ENCODE data around the gene LMCD1.

Gene LMCD1

GRCh38 chr3:8536096-8537056, 34.8 kb downstream of the LMCD1 start:
- no peak for DNase-seq (ENCODE audit: low read depth in 2 of 2)

DNA sequence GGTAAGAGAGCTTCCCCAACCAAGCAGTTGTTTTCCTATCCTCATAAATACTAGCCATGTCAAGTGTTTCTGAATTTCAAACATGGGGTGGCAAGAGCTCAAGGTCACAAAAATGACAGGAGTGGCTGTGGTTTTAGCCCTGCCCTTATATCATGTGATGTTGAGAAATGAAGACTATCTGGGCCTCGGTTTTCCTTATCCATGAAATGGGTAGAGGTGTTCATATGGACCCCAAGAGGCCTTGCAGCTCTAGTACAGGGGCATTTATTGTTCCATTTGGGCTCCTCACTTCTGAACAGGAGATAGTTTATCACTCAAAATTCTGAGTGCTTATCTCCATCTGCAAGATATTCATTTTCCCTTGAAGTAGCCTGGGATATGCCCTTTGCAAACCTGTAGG, 35.8 kb downstream of the LMCD1 start:
- no peak for DNase-seq (ENCODE audit: low read depth in 2 of 2)

- DNase-seq (ENCODE audit: low read depth in 2 of 2) = no peak
These were observed 36.6 kb downstream of the LMCD1 start for GRCh38 chr3:8538223-8538622.

DNA sequence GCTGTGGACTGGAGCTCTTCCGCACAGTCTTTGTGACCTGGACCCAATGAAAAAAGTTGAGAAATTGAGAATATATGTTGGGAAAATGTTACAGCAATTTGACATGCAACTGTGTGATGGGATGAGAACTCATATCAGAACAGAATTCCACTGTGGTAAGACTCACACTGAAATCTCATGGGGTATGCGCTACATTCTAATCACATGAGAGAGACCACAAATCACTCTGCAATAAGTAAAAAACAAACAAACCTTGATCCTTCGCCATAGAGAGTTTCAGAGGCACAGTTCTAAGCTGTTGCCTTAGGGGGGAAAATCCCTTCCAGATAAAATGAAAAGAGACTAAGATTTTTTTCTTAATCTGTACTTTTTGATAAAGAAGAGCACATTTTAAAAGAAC, 37.3 kb downstream of the LMCD1 start:
- no peak for DNase-seq (ENCODE audit: low read depth in 2 of 2)

DNA sequence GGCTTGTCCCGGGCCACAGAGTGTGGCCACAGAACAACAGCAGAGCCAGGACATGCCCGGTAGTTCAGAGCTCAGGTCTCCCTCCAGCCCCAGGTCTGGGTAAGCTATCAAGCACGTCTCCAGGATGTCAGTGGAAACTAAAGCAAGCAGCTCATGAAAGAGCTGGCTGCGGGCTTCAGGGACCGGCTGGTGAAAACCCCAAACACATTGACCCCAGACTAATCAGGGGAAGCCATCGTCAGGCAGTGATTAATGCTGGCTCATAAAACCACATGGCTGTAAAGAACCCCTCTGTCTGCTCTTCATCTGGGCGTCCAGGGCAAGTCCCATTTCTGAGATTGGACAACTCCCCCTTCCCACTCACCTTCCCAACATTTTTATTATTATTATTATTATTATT, 37.8 kb downstream of the LMCD1 start:
- no peak for DNase-seq (ENCODE audit: low read depth in 2 of 2)

DNA sequence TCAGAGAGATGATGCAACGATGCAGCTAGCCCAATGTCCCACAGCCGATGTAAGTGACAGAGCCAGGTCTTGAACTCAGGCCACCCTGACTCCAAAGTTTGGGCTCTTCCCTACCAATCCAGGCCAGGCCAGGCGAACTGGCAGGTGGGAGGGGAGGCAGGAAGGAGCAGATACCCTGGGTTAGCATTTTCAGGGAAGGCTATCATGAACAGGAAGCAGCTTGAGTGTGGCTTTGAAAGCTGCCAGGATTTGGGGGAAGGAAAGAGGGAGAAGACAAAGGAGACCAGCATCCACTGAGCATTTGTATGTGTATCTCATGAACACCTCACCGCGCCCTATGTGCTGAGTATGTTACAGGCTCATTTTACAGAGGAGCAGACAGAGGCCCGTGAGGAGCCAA, 38.8 kb downstream of the LMCD1 start:
- no peak for DNase-seq (ENCODE audit: low read depth in 2 of 2)

DNA sequence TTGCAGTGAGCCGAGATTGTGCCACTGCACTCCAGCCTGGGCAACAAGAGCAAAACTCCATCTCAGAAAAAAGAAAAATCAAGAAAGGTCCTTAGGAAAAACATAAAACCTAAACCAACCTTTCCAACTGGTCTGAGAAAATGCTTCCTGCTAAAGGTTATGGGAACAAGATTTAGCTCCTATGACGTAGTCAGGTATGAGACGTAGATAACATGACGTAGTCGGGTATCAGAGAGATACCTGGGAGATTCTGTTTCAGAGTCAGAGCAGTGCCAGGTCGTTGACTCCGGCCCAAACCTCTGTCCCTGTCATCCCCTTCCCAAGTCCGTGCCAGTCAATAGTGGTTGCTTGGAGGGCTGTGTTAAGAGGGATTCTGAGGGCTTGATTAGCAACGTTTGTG, 39.9 kb downstream of the LMCD1 start:
- no peak for DNase-seq (ENCODE audit: low read depth in 2 of 2)

GRCh38 chr3:8542190-8543135, 40.8 kb downstream of the LMCD1 start:
- DNase-seq (ENCODE audit: low read depth in 2 of 2) = no peak

GRCh38 chr3:8546609-8547008, 45.0 kb downstream of the LMCD1 start:
- DNase-seq (ENCODE audit: low read depth in 2 of 2) = no peak

DNA sequence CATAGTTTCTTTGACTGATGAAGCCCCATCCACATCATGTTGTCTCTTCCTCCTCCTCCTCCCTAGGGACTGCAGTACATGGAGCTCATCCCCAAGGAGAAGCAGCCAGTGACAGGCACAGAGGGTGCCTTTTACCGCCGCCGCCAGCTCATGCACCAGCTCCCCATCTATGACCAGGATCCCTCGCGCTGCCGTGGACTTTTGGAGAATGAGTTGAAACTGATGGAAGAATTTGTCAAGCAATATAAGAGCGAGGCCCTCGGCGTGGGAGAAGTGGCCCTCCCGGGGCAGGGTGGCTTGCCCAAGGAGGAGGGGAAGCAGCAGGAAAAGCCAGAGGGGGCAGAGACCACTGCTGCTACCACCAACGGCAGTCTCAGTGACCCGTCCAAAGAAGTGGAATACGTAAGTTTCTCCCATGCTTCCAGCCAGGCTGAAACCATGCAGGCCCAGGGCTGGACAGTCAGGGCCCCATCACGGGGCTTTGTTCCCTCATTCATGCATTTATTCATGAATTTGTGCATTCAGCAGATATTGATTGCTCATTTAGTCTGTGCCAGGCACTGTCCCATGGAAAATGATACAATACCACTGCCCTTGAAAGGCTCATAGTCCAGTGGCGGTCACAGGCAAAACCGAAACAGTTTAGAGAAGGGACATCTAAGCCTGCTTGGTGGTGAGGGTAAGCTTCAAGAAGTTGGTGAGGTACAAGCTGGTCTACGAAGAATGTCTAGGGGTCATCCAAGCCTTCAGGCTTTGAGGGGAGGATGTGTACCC, 47.1 kb downstream of the LMCD1 start:
- DNase-seq (ENCODE audit: low read depth in 2 of 2) = no peak

DNA sequence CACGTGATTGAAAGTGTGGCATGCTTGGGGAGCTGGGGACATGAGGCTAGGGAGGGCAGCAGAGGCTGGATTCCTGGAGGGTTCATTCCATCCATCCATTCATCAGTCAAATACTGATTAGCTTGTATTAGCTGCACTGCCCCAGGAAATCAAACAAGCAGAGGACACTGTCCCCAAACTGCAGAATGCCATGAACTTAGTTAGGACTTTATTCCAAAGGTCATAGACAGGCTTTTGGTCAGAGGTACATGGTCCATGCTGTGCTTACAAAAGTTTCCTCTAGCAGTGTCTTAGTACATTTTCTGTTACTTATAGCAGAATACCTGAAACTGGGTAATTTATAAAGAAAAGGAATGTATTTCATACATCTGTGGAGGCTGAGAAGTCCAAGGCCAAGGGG, 47.7 kb downstream of the LMCD1 start:
- no peak for DNase-seq (ENCODE audit: low read depth in 2 of 2)

GRCh38 chr3:8550611-8551010, 49.0 kb downstream of the LMCD1 start:
- DNase-seq (ENCODE audit: low read depth in 2 of 2) = no peak

DNA sequence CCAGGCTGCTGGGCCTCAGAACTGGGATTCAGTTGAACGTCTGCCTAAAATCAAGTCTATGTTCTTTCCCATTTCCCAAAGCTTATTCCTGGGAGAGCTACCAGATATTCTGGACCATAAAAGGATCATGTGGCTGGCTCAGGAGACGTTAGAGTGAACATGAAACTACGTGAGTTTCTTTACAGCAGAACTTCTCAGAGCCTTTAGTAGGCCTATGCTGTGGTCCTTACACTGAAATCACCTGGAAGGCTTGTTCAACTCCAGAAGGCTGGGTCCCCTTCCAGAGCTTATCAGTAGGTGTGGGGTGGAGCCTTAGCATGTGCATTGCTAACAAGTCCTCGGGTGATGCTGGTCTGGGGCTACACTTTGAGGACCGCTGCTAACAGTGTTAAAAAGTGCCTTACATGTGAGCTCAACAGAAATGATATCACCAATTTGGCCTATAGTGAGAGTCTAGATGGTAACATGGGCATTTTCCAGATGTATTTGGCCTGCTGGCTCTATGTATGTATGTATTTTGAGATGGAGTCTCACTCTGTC, 50.7 kb downstream of the LMCD1 start:
- DNase-seq (ENCODE audit: low read depth in 2 of 2) = no peak

DNA sequence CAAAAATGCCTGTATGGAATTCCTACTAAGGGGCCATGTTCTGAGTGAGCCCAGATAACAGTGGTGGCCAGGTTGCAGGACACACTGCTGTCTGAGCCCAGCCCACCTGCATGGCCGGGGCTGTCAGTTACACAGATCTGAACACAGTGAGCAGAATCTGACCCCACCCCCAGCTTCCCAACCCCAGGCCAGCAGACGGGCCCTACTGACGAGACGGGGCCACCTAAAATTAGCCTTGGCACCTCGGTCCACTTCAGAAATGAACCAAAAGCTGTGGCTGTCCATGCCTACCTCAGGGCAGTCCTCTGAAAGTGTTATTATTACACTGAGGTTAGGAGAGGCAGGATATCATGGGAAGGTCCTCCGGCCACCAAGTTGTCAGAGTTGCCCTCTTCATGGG, 51.8 kb downstream of the LMCD1 start:
- DNase-seq (ENCODE audit: low read depth in 2 of 2) = no peak

- DNase-seq (ENCODE audit: low read depth in 2 of 2) = no peak
These were observed 53.1 kb downstream of the LMCD1 start for GRCh38 chr3:8554696-8555095.

- DNase-seq (ENCODE audit: low read depth in 2 of 2) = no peak
These were observed 53.6 kb downstream of the LMCD1 start for GRCh38 chr3:8555113-8555661.

DNA sequence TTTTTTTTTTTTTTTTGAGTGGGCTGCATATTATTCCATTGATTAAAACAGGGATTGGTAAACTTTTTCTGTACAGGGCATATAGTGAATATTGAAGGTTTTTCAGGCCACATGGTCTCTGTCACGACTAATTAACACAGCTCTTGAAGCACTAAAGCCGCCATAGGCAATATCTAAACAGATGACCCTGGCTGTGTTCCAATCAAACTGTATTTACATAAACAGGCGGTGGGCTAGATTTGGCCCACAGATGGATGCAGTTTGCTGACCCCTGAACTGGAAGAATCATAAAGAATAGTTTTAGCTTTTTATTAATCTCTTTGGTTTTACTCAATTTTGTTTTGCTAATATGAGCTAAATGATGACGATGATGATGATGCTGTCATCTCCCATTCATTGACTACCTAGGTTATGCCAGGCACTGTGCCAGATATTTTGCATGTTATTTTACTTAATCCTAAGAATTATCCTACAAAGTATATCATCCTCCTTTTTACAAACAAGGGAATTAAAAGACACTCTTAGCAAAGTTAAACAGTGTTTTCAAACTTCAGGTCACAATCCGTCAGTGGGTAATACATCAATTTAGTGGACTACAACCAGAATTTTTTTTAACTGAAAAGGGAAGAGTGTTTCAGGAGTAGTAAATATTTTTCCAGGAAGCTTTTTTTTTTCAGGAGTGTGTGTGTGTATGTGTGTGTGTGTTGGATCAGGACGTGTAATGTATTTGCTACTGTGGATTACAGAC, 54.3 kb downstream of the LMCD1 start:
- DNase-seq (ENCODE audit: low read depth in 2 of 2) = no peak

GRCh38 chr3:8556473-8556869, 54.8 kb downstream of the LMCD1 start:
- no peak for DNase-seq (ENCODE audit: low read depth in 2 of 2)

DNA sequence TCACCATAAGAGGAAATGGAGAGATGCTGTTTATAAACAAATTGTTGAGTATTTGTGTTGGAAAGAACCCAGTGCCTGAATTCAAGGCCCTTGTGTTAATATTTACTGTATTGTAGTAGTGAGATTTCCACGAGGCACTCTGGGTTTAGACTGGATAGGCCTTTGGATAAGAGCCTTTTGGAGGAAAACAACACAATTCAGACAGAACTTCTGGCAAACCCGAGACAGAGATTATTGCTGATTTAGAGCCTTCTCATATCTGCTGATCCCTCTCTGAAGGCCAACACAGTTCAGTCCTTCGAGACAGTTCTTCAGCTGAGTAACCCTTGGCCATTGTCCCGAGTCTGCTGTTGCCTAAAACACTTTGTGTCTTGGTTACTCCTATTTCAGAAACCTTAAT, 55.7 kb downstream of the LMCD1 start:
- DNase-seq (ENCODE audit: low read depth in 2 of 2) = no peak

DNA sequence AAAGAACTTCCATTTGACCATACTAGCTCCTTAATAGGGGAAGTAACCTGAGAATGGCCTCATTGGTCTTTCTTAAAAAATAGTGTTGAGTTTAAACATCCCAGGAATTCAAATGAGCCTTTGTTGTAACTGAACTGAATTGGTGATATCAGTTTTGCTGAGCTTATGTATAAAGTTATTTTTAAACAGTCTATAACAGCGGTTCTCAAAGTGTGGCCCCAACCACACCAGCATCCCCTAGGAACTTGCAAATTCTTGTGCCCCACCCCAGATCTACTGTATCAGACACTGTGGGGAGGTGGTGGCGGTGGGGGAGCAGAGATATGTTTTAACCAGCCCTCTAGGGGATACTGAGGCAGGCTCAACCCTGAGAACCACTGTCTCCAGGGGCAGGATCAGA, 57.0 kb downstream of the LMCD1 start:
- DNase-seq (ENCODE audit: low read depth in 2 of 2) = no peak

DNA sequence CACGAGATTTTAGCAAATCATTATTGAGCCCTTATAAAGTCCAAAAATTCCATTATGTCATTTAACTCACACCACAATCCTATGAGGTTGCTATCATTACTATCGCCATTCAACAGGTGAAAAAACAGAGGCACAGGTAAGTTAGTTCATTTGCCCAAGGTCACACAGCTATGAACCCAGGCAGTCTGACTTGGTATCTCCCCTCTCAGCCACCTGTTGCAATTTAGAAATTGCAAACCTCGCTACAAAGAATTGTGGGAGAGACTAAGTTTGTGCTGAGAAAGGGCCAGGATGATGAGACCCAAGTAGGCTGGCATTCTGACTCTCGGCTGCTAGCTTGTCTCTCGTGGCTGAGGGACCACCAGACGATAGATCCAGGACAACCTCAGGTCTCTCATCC, 57.7 kb downstream of the LMCD1 start:
- no peak for DNase-seq (ENCODE audit: low read depth in 2 of 2)

Data from activated CD4-positive, alpha-beta T cell treated with anti-CD3 and anti-CD28 coated beads for 24 hours (primary cell).